ENCODE measurements around the gene CAMK2B.

The CAMK2B gene

GRCh38 chr7:44225566-44226395 is 99.6 kb downstream of the CAMK2B start:
- Histone ChIP-seq H4K20me1 (ENCODE audit: insufficient read depth, low read length) (no peaks in the 10 kb centered on the region), H3K36me3 (replicated peaks; ENCODE audit: insufficient read depth, low read length) (no peaks in the 10 kb centered on the region), H3K4me1 (ENCODE audit: low read length) (no peaks in the 10 kb centered on the region), H3K4me2 (ENCODE audit: low read depth, low read length) (no peak overlapping the region), H3K27me3 (replicated peaks; ENCODE audit: insufficient read depth, low read length) (peaks cover 73% of the 10 kb centered on the region), H3K9me2 (replicated peaks; ENCODE audit: insufficient read depth, low read length) (no peaks in the 10 kb centered on the region), H3K9me3 (replicated peaks; ENCODE audit: insufficient read depth, low read length) (no peaks in the 10 kb centered on the region), H3K79me2 (ENCODE audit: low read length) (no peaks in the 10 kb centered on the region), H3K27ac (ENCODE audit: low read length) (no peak overlapping the region), H3K4me3 (ENCODE audit: low read length) (no peak overlapping the region), H2AFZ (ENCODE audit: low read length) (no peak overlapping the region), H3K9ac (ENCODE audit: low read length) (no peak overlapping the region), H3F3A (ENCODE audit: insufficient read depth, low read length) (no peaks in the 10 kb centered on the region)
- no peak for DNase-seq
- TF ChIP-seq CTCF (IDR thresholded peaks at IDR 0.05; ENCODE audit: low read length) = no peak
- TF ChIP-seq EZH2 (optimal IDR thresholded peaks at IDR 0.05; ENCODE audit: low read depth, low read length) = no peak
- no peak for TF ChIP-seq EZH2phosphoT487 (IDR thresholded peaks at IDR 0.05; ENCODE audit: low read length)

- TF ChIP-seq EZH2phosphoT487 (IDR thresholded peaks at IDR 0.05; ENCODE audit: low read length) = no peak
- TF ChIP-seq CTCF (IDR thresholded peaks at IDR 0.05; ENCODE audit: low read length) = no peak
- TF ChIP-seq EZH2 (optimal IDR thresholded peaks at IDR 0.05; ENCODE audit: low read depth, low read length) = no peak
- Histone ChIP-seq H3K36me3 (replicated peaks; ENCODE audit: insufficient read depth, low read length) (no peaks in the 10 kb centered on the region), H3K9me3 (replicated peaks; ENCODE audit: insufficient read depth, low read length) (no peaks in the 10 kb centered on the region), H3K27me3 (replicated peaks; ENCODE audit: insufficient read depth, low read length) (peaks cover 71% of the 10 kb centered on the region), H3K27ac (ENCODE audit: low read length) (no peak overlapping the region), H2AFZ (ENCODE audit: low read length) (no peak overlapping the region), H3K9ac (ENCODE audit: low read length) (no peak overlapping the region), H3K4me3 (ENCODE audit: low read length) (no peak overlapping the region), H3K9me2 (replicated peaks; ENCODE audit: insufficient read depth, low read length) (no peaks in the 10 kb centered on the region), H3F3A (ENCODE audit: insufficient read depth, low read length) (no peaks in the 10 kb centered on the region), H3K4me1 (ENCODE audit: low read length) (no peaks in the 10 kb centered on the region), H3K79me2 (ENCODE audit: low read length) (no peaks in the 10 kb centered on the region), H4K20me1 (ENCODE audit: insufficient read depth, low read length) (no peaks in the 10 kb centered on the region), H3K4me2 (ENCODE audit: low read depth, low read length) (no peak overlapping the region)
- no peak for DNase-seq
These were observed 100.3 kb downstream of the CAMK2B start for GRCh38 chr7:44224974-44225565.

- Histone ChIP-seq H3K9ac (ENCODE audit: low read length) (no peak overlapping the region), H4K20me1 (ENCODE audit: insufficient read depth, low read length) (no peaks in the 10 kb centered on the region), H3K27ac (ENCODE audit: low read length) (no peak overlapping the region), H3K36me3 (replicated peaks; ENCODE audit: insufficient read depth, low read length) (no peaks in the 10 kb centered on the region), H3K79me2 (ENCODE audit: low read length) (no peaks in the 10 kb centered on the region), H3F3A (ENCODE audit: insufficient read depth, low read length) (no peaks in the 10 kb centered on the region), H3K9me3 (replicated peaks; ENCODE audit: insufficient read depth, low read length) (no peaks in the 10 kb centered on the region), H3K4me3 (ENCODE audit: low read length) (no peak overlapping the region), H3K9me2 (replicated peaks; ENCODE audit: insufficient read depth, low read length) (no peaks in the 10 kb centered on the region), H3K4me2 (ENCODE audit: low read depth, low read length) (no peak overlapping the region), H3K27me3 (replicated peaks; ENCODE audit: insufficient read depth, low read length) (peaks cover 69% of the 10 kb centered on the region), H2AFZ (ENCODE audit: low read length) (no peak overlapping the region), H3K4me1 (ENCODE audit: low read length) (no peaks in the 10 kb centered on the region)
- TF ChIP-seq CTCF (IDR thresholded peaks at IDR 0.05; ENCODE audit: low read length) (no peak), EZH2 (optimal IDR thresholded peaks at IDR 0.05; ENCODE audit: low read depth, low read length) (no peak), EZH2phosphoT487 (IDR thresholded peaks at IDR 0.05; ENCODE audit: low read length) (no peak)
- DNase-seq = no peak
These were observed 101.1 kb downstream of the CAMK2B start for GRCh38 chr7:44224080-44224973.

Measured in MM.1S (cell line).